Activated T-cell treated with anti-CD3 and anti-CD28 coated beads, Interleukin-2, amount 50 U/mL, for 4 hours (primary cell): ENCODE results near the gene STXBP5. TPM values are rescaled to one million over a fixed set of nuclear protein-coding genes. Genes with fewer than 3 reads are reported as not detected.

ENCODE experiments used
- ATAC-seq, 2 donors: fragments of 200-7000 bp; cut with Tn5 transposase; one replicate each; pipeline ENCODE4 v1.10.0; 2021
- DNase-seq: peaks from one replicate; pipeline ENCODE4 v3.0.0-alpha.2; 2020
- H3K27me3 Mint-ChIP-seq: one replicate; pipeline ENCODE4 v1.8.0; 2021; ENCODE audit warnings: low read depth, mixed read lengths
- H3K36me3 Mint-ChIP-seq: one replicate; pipeline ENCODE4 v1.8.0; 2022; ENCODE audit warnings: mixed read lengths; ENCODE audit not compliant: insufficient read depth
- H3K4me1 Mint-ChIP-seq: one replicate; pipeline ENCODE4 v1.8.0; 2021; ENCODE audit warnings: low read depth, mixed read lengths
- H3K4me3 Mint-ChIP-seq: one replicate; pipeline ENCODE4 v1.8.0; 2021; ENCODE audit warnings: mild to moderate bottlenecking, moderate library complexity, mixed read lengths
- H3K9me3 Mint-ChIP-seq: one replicate; pipeline ENCODE4 v1.8.0; 2021; ENCODE audit warnings: mixed read lengths
- total RNA-seq, 3 donors: library from RNA; stranded (reverse); gene quantifications; one replicate each; pipeline ENCODE4 v1.2.1, GENCODE V29; 2021

Gene STXBP5
- total RNA-seq, 3 donors from 2014 or later = 18.4 to 19.7 (median 19.4) TPM

- DNase-seq = no peak
- no peak for ATAC-seq
- Mint-ChIP-seq H3K36me3 (peaks cover 67% of the 10 kb centered on the region), H3K27me3 (no peaks in the 10 kb centered on the region), H3K4me3 (peak overlapping the region; percentile 53), H3K9me3 (peaks cover 47% of the 10 kb centered on the region), H3K4me1 (peaks cover 24% of the 10 kb centered on the region)
Measured at GRCh38 chr6:147297663-147298316, 93.6 kb downstream of the STXBP5 start.

GRCh38 chr6:147298461-147298860, 94.2 kb downstream of the STXBP5 start:
- no peaks in the 10 kb centered on the region for H3K27me3 Mint-ChIP-seq
- DNase-seq (no peak), ATAC-seq (peak in 1 of 2 donors; percentile 35)
- H3K9me3 Mint-ChIP-seq = peaks cover 51% of the 10 kb centered on the region
- H3K4me3 Mint-ChIP-seq = peak overlapping the region; percentile 53
- H3K4me1 Mint-ChIP-seq = peaks cover 25% of the 10 kb centered on the region
- peaks cover 67% of the 10 kb centered on the region for H3K36me3 Mint-ChIP-seq

GRCh38 chr6:147299035-147299434, 94.8 kb downstream of the STXBP5 start:
- Mint-ChIP-seq H3K27me3 (no peaks in the 10 kb centered on the region), H3K36me3 (peaks cover 69% of the 10 kb centered on the region), H3K4me3 (no peak overlapping the region), H3K4me1 (peaks cover 25% of the 10 kb centered on the region), H3K9me3 (peaks cover 56% of the 10 kb centered on the region)
- ATAC-seq = no peak
- no peak for DNase-seq

DNA sequence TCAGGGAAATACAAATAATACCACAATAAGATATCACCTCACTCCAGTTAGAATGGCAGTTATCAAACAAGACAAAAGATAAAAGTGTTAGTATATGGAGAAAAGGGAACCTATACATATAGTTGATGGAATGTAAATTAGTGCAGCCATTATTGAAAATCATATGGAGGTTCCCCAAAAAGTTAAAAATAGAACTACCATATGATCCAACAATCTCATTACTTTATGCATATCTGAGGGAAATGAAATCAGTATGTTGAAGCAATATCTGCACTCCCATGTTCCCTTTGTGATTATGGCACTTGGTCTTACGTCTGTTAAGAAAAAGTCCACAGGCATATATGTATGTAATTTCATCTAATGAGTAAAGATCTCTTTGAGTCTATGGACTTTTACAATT, 96.9 kb downstream of the STXBP5 start:
- Mint-ChIP-seq H3K9me3 (peaks cover 49% of the 10 kb centered on the region), H3K36me3 (peaks cover 67% of the 10 kb centered on the region)
- no peak for DNase-seq

GRCh38 chr6:147304016-147304415, 99.8 kb downstream of the STXBP5 start:
- peaks cover 7% of the 10 kb centered on the region for H3K4me1 Mint-ChIP-seq
- peaks cover 26% of the 10 kb centered on the region for H3K9me3 Mint-ChIP-seq
- ATAC-seq (no peak), DNase-seq (no peak)
- no peak overlapping the region for H3K4me3 Mint-ChIP-seq
- no peaks in the 10 kb centered on the region for H3K27me3 Mint-ChIP-seq
- peaks cover 49% of the 10 kb centered on the region for H3K36me3 Mint-ChIP-seq

More for the DNA sequence above, 96.9 kb downstream of the STXBP5 start:
- peaks cover 25% of the 10 kb centered on the region for H3K4me1 Mint-ChIP-seq
- H3K27me3 Mint-ChIP-seq = no peaks in the 10 kb centered on the region
- ATAC-seq = no peak
- H3K4me3 Mint-ChIP-seq = no peak overlapping the region

DNA sequence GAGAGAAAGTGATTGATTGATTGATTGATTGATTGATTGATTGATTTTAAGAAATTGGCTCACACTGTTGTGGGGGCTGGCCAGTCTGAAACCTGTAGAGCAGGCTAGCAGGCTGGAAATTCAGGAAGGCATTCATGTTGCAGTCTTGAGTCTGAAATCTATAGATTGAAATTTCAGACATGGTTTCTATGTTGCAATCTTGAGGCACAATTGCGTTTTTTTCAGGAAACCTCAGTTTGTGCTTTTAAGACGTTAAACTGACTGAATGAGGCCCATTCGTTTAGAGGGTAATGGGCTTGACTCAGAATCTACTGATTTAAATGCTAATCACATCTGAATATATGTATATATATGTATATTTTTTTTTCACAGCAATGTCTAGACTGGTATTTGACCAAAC, 106.3 kb downstream of the STXBP5 start:
- Mint-ChIP-seq H3K36me3 (peaks cover 8% of the 10 kb centered on the region), H3K27me3 (no peaks in the 10 kb centered on the region), H3K4me1 (no peaks in the 10 kb centered on the region), H3K9me3 (no peaks in the 10 kb centered on the region), H3K4me3 (no peak overlapping the region)
- no peak for DNase-seq
- ATAC-seq = no peak

DNA sequence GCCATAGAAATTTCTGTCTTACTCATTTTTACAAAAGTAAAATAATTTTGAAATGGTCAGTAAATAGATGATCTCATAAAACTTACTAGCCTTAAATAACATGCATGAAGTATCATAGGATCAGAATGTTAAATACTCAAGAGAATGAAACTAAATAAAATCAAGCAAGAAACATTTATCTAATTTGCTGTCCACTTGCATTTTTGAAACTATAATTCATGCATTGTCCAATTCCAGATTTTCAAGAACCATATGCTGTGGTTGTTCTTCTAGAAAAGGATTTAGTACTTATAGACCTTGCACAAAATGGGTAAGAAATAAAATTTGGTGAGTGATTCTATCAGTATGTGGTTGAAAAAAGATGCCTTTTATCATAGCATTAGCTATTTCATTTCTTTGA, 107.0 kb downstream of the STXBP5 start:
- no peak for ATAC-seq
- no peak for DNase-seq
- H3K4me3 Mint-ChIP-seq = no peak overlapping the region
- H3K9me3 Mint-ChIP-seq = no peaks in the 10 kb centered on the region
- peaks cover 12% of the 10 kb centered on the region for H3K36me3 Mint-ChIP-seq
- H3K4me1 Mint-ChIP-seq = no peaks in the 10 kb centered on the region
- no peaks in the 10 kb centered on the region for H3K27me3 Mint-ChIP-seq

GRCh38 chr6:147321260-147321659, 117.0 kb downstream of the STXBP5 start:
- peaks cover 11% of the 10 kb centered on the region for H3K36me3 Mint-ChIP-seq
- ATAC-seq = no peak
- no peak overlapping the region for H3K4me3 Mint-ChIP-seq
- peaks cover 21% of the 10 kb centered on the region for H3K4me1 Mint-ChIP-seq
- no peak for DNase-seq
- no peaks in the 10 kb centered on the region for H3K27me3 Mint-ChIP-seq
- no peaks in the 10 kb centered on the region for H3K9me3 Mint-ChIP-seq

- DNase-seq = no peak
- ATAC-seq = peak; percentile 83 to 90
- H3K36me3 Mint-ChIP-seq = peaks cover 18% of the 10 kb centered on the region
- no peaks in the 10 kb centered on the region for H3K27me3 Mint-ChIP-seq
- H3K4me3 Mint-ChIP-seq = peak overlapping the region; percentile 54
- no peaks in the 10 kb centered on the region for H3K9me3 Mint-ChIP-seq
- H3K4me1 Mint-ChIP-seq = peaks cover 21% of the 10 kb centered on the region
Measured at GRCh38 chr6:147322299-147323162, 118.3 kb downstream of the STXBP5 start.

DNA sequence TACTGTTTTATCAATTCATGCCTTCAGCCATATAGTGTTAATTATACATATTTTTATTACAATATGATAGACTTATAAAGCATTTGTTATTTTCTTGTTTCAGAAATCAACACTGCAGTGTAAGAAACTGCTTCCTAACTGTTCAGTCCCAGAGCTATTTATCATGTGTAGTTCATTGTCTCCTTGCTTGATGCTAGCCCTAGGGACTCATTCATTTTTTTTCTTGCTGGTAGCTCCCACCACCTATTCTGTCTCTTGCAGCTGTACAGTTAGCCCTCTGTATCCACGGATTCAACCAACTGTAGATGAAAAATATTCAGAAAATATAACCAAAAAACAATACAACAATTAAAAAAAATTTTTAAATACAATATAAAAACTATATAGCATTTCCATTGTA, 121.3 kb downstream of the STXBP5 start:
- H3K27me3 Mint-ChIP-seq = no peaks in the 10 kb centered on the region
- H3K4me1 Mint-ChIP-seq = peaks cover 21% of the 10 kb centered on the region
- no peaks in the 10 kb centered on the region for H3K9me3 Mint-ChIP-seq
- ATAC-seq (no peak), DNase-seq (no peak)
- no peak overlapping the region for H3K4me3 Mint-ChIP-seq
- H3K36me3 Mint-ChIP-seq = peaks cover 26% of the 10 kb centered on the region

- H3K4me1 Mint-ChIP-seq = no peaks in the 10 kb centered on the region
- H3K27me3 Mint-ChIP-seq = no peaks in the 10 kb centered on the region
- ATAC-seq = no peak
- no peak overlapping the region for H3K4me3 Mint-ChIP-seq
- H3K9me3 Mint-ChIP-seq = no peaks in the 10 kb centered on the region
- DNase-seq = no peak
- peaks cover 38% of the 10 kb centered on the region for H3K36me3 Mint-ChIP-seq
Measured at GRCh38 chr6:147331401-147331800, 127.2 kb downstream of the STXBP5 start.

GRCh38 chr6:147337921-147338320, 133.7 kb downstream of the STXBP5 start:
- no peaks in the 10 kb centered on the region for H3K4me1 Mint-ChIP-seq
- DNase-seq (no peak), ATAC-seq (no peak)
- H3K27me3 Mint-ChIP-seq = no peaks in the 10 kb centered on the region
- no peaks in the 10 kb centered on the region for H3K9me3 Mint-ChIP-seq
- H3K4me3 Mint-ChIP-seq = no peak overlapping the region
- H3K36me3 Mint-ChIP-seq = peaks cover 22% of the 10 kb centered on the region

GRCh38 chr6:147341486-147341885, 137.3 kb downstream of the STXBP5 start:
- Mint-ChIP-seq H3K36me3 (peaks cover 32% of the 10 kb centered on the region), H3K9me3 (no peaks in the 10 kb centered on the region), H3K4me3 (no peak overlapping the region), H3K27me3 (no peaks in the 10 kb centered on the region), H3K4me1 (no peaks in the 10 kb centered on the region)
- DNase-seq (no peak), ATAC-seq (no peak)

GRCh38 chr6:147345902-147346301, 141.7 kb downstream of the STXBP5 start:
- H3K4me1 Mint-ChIP-seq = no peaks in the 10 kb centered on the region
- no peak for ATAC-seq

More at GRCh38 chr6:147345902-147346301, 141.7 kb downstream of the STXBP5 start:
- Mint-ChIP-seq H3K36me3 (peaks cover 31% of the 10 kb centered on the region), H3K9me3 (no peaks in the 10 kb centered on the region), H3K4me3 (no peak overlapping the region), H3K27me3 (no peaks in the 10 kb centered on the region)
- DNase-seq = no peak
